Right atrium auricular region (tissue), 2 donors: ENCODE measurements around the gene OSBPL5. TPM values are rescaled to one million over a fixed set of nuclear protein-coding genes. Genes with fewer than 3 reads are reported as not detected.

Experiments used
- DNase-seq: peaks from one replicate; pipeline ENCODE4 v3.0.0-alpha.2; 2019; ENCODE audit warnings: low spot score
- H3K27ac ChIP-seq, 2 donors: fragments of 200-600 bp; sonication (generic); 1 replicate in 1 of 2; 2 replicates in 1 of 2; pipeline ENCODE4 v1.5.1; 2016 to 2019
- H3K27me3 ChIP-seq, 2 donors: fragments of 200-600 bp; sonication (generic); one replicate each; pipeline versions ENCODE4 v1.5.1 to v1.6.0; 2017 to 2019
- H3K36me3 ChIP-seq: fragments of 200-600 bp; sonication (generic); one replicate; pipeline ENCODE4 v1.5.1; 2016
- H3K4me1 ChIP-seq, 2 donors: fragments of 200-600 bp; sonication (generic); one replicate each; pipeline versions ENCODE4 v1.5.1 to v1.6.0; 2017 to 2019
- H3K4me3 ChIP-seq, 2 donors: fragments of 200-600 bp; sonication (generic); 1 replicate in 1 of 2; 2 replicates in 1 of 2; pipeline ENCODE4 v1.5.1; 2017 to 2019; ENCODE audit warnings: mild to moderate bottlenecking in 1 of 2, moderate library complexity in 1 of 2
- H3K9me3 ChIP-seq, 2 donors: fragments of 200-600 bp; sonication (generic); one replicate each; pipeline ENCODE4 v1.5.1; 2019
- total RNA-seq, 2 donors: library from RNA; depleted of rRNA; stranded (reverse); fragments of >200 nt; gene quantifications; one replicate each; pipeline ENCODE4 v1.1.0, GENCODE V29; 2016
- TF ChIP-seq, protein P1 (sequence below), 2 donors: fragments of 200-600 bp; sonication (generic); IDR thresholded peaks; one replicate each; pipeline ENCODE4 v1.5.1; 2019; ENCODE audit warnings: antibody characterized with exemption in 2 of 2

OSBPL5 gene
- total RNA-seq, 2 donors from 2014 or later: 11.1 to 17.8 TPM

GRCh38 chr11:3128356-3129180 lies 36.5 kb downstream of the OSBPL5 start:
- Histone ChIP-seq H3K9me3 (no peaks in the 10 kb centered on the region), H3K4me1 (peaks cover 0 to 35% of the 10 kb centered on the region in 2 donors), H3K27ac (no peak overlapping the region), H3K27me3 (no peaks in the 10 kb centered on the region), H3K4me3 (no peak overlapping the region), H3K36me3 (no peaks in the 10 kb centered on the region)
- TF ChIP-seq, protein P1, sequence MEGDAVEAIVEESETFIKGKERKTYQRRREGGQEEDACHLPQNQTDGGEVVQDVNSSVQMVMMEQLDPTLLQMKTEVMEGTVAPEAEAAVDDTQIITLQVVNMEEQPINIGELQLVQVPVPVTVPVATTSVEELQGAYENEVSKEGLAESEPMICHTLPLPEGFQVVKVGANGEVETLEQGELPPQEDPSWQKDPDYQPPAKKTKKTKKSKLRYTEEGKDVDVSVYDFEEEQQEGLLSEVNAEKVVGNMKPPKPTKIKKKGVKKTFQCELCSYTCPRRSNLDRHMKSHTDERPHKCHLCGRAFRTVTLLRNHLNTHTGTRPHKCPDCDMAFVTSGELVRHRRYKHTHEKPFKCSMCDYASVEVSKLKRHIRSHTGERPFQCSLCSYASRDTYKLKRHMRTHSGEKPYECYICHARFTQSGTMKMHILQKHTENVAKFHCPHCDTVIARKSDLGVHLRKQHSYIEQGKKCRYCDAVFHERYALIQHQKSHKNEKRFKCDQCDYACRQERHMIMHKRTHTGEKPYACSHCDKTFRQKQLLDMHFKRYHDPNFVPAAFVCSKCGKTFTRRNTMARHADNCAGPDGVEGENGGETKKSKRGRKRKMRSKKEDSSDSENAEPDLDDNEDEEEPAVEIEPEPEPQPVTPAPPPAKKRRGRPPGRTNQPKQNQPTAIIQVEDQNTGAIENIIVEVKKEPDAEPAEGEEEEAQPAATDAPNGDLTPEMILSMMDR (IDR thresholded peaks at IDR 0.05): no peak
- DNase-seq: no peak

DNA sequence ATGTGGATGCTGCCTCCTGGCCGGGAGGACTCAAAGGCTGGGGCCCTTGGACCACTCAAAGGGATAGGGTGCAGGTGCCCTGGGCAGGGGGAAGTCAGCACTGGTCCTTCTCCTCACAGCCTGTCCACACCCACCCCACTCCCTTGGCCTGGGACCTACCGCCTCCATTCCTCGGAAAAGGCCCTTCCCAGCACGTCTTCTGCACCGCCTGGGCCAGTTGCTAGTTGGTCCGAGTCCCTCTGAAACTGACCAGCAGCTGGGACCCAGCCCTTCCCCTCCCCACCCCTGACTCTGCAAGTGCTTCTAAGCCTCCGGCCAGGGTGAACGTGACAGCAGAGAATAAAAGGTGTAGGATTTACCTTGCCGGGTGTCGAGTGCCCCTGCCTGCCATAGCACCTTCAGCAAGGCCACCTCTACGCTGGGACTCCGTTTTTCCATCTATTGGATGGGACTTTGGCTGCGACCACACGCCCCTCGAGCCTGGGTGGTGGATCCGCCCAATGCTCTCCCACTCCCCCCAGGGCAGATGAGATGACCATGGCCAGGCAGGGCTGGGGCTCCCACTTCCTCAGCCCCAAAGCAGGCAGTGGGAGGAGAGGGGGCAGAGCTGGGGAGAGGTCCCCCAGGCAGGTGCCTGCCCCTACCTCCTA lies 37.3 kb downstream of the OSBPL5 start:
- Histone ChIP-seq H3K27me3 (no peaks in the 10 kb centered on the region), H3K4me3 (no peak overlapping the region), H3K36me3 (no peaks in the 10 kb centered on the region), H3K4me1 (peaks cover 0 to 39% of the 10 kb centered on the region in 2 donors), H3K9me3 (no peaks in the 10 kb centered on the region), H3K27ac (peak overlapping the region; percentile 17 to 54)
- DNase-seq: no peak
- TF ChIP-seq, protein P1 (IDR thresholded peaks at IDR 0.05): no peak

- TF ChIP-seq, protein P1 (IDR thresholded peaks at IDR 0.05): no peak
- Histone ChIP-seq H3K36me3 (peaks cover under 1% of the 10 kb centered on the region), H3K9me3 (no peaks in the 10 kb centered on the region), H3K27ac (peak overlapping the region; percentile 17 to 54), H3K4me3 (no peak overlapping the region), H3K4me1 (peaks cover 0 to 42% of the 10 kb centered on the region in 2 donors), H3K27me3 (no peaks in the 10 kb centered on the region)
- DNase-seq: no peak
Measured at GRCh38 chr11:3126901-3127691, 38.0 kb downstream of the OSBPL5 start.

DNA sequence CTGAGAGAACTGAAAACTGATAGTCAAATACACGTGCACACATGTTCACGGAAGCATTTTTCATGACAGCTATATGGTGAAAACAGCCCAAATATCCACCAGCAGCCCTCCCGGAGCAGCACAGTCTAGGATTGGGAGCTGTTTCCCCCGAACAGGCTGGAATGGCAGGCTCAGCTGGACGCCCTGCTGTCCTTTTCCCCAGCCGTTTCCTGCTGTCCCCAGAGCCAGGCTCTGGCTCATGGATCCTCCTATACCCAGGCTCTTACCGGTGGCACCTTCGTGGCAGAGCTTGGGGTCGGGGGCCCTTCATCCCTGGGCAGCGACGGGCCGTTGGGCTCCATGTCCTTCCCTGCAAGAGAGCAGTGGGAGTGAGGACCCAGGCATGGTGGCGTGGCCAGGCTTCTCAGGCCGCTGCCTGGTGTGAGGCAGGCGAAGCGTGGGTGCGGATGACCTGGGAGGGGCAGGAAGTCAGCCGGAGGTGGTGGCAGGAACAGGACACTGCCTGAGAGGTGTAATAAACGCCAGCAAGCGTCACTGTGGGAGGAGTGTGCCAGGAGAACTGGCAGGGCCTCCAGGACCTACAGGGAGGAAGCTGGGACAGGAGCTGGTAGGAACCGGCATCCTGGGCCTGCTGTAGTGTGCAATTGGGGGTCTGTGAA lies 38.8 kb downstream of the OSBPL5 start:
- TF ChIP-seq, protein P1 (IDR thresholded peaks at IDR 0.05): no peak
- Histone ChIP-seq H3K36me3 (peaks cover 8% of the 10 kb centered on the region), H3K9me3 (no peaks in the 10 kb centered on the region), H3K4me1 (peaks cover 0 to 42% of the 10 kb centered on the region in 2 donors), H3K27ac (peak overlapping the region in 1 of 2 donors; percentile 54), H3K27me3 (no peaks in the 10 kb centered on the region), H3K4me3 (no peak overlapping the region)
- no peak for DNase-seq

DNA sequence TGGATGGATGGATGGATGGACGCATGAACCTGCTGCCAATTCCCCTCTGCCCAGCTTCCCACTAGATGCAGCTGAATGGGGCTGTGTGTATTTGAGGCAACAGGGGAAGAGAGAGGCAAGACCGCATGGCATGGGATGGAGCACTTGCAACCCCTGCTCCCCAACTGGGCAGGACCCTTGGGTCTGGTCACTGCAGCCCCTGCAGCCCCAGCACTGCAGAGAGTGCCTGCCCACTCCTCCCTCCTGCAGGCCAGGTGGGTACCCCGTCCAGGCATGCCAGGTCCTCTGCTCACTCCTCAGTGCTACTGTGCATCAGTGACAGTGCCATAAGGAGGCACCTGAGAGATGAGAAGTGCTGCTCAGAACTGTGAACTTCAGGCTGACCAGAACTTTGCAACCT lies 40.3 kb downstream of the OSBPL5 start:
- Histone ChIP-seq H3K27me3 (no peaks in the 10 kb centered on the region), H3K4me1 (peaks cover 0 to 42% of the 10 kb centered on the region in 2 donors), H3K27ac (peak overlapping the region in 1 of 2 donors; percentile 69), H3K36me3 (peaks cover 17% of the 10 kb centered on the region), H3K9me3 (no peaks in the 10 kb centered on the region), H3K4me3 (no peak overlapping the region)
- TF ChIP-seq, protein P1 (IDR thresholded peaks at IDR 0.05): no peak
- DNase-seq: no peak
